ENCODE measurements around the gene CAPN9. TPM values are rescaled to one million over a fixed set of nuclear protein-coding genes. Genes with fewer than 3 reads are reported as not detected.
A peak's percentile ranks its signal among the peaks of the same experiment; 100 is the strongest.

Gene CAPN9
- total RNA-seq, 1 donor from 2014 or later, result 0.19 TPM

DNA sequence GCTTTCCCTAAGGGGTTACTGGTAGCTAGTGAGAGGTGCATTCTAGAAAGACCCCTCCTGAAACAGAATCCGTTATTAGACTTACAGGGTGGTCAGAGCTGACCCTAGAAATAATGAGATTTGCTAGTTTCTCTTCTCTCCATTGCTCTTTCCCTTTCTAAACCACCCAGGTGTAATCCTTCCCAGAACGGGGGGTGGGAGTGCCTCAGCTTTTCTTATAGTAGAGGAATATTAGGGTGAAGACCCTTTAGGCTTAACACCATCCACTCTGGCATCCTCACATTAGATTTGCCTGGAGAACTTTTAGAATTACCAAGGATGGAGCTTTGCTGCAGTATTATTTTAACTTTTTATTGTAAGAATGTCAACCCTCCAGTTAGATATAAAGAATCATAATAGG lies 49.4 kb downstream of the CAPN9 start:
- Histone ChIP-seq H3K36me3 (no peaks in the 10 kb centered on the region), H2AFZ (replicated peaks) (no peak overlapping the region), H3K79me2 (ENCODE audit: low read depth) (no peaks in the 10 kb centered on the region), H3K4me1 (no peaks in the 10 kb centered on the region), H4K20me1 (ENCODE audit: low read depth) (no peaks in the 10 kb centered on the region), H3K9me3 (ENCODE audit: low read depth) (no peaks in the 10 kb centered on the region), H3K4me2 (no peak overlapping the region), H3K4me3 (no peak overlapping the region), H3F3A (ENCODE audit: low read depth) (no peaks in the 10 kb centered on the region), H3K27me3 (peaks cover 18% of the 10 kb centered on the region), H3K9ac (no peak overlapping the region), H3K27ac (no peak overlapping the region)
- Mint-ChIP-seq H3K9me3 (peaks cover 2% of the 10 kb centered on the region), H3K27me3 (ENCODE audit: insufficient read depth, low read depth) (peaks cover 6% of the 10 kb centered on the region), H3K4me1 (peaks cover 24% of the 10 kb centered on the region), H3K27ac (peak overlapping the region; percentile 22), H3K36me3 (no peaks in the 10 kb centered on the region), H3K4me3 (no peak overlapping the region)
- no peak for DNase-seq (ENCODE audit: low spot score)
- TF ChIP-seq, protein P1, sequence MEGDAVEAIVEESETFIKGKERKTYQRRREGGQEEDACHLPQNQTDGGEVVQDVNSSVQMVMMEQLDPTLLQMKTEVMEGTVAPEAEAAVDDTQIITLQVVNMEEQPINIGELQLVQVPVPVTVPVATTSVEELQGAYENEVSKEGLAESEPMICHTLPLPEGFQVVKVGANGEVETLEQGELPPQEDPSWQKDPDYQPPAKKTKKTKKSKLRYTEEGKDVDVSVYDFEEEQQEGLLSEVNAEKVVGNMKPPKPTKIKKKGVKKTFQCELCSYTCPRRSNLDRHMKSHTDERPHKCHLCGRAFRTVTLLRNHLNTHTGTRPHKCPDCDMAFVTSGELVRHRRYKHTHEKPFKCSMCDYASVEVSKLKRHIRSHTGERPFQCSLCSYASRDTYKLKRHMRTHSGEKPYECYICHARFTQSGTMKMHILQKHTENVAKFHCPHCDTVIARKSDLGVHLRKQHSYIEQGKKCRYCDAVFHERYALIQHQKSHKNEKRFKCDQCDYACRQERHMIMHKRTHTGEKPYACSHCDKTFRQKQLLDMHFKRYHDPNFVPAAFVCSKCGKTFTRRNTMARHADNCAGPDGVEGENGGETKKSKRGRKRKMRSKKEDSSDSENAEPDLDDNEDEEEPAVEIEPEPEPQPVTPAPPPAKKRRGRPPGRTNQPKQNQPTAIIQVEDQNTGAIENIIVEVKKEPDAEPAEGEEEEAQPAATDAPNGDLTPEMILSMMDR (IDR thresholded peaks at IDR 0.05), result no peak
- no peak for TF ChIP-seq EZH2 (IDR thresholded peaks at IDR 0.05)
- TF ChIP-seq EZH2phosphoT487 (IDR thresholded peaks at IDR 0.05), result no peak

GRCh38 chr1:230797376-230797920 lies 50.3 kb downstream of the CAPN9 start:
- Histone ChIP-seq H3K9ac (no peak overlapping the region), H4K20me1 (ENCODE audit: low read depth) (no peaks in the 10 kb centered on the region), H3K27ac (no peak overlapping the region), H3K4me2 (no peak overlapping the region), H3K4me1 (no peaks in the 10 kb centered on the region), H3K4me3 (no peak overlapping the region), H3K27me3 (peaks cover 15% of the 10 kb centered on the region), H3K79me2 (ENCODE audit: low read depth) (no peaks in the 10 kb centered on the region), H3K9me3 (ENCODE audit: low read depth) (no peaks in the 10 kb centered on the region), H3K36me3 (no peaks in the 10 kb centered on the region), H3F3A (ENCODE audit: low read depth) (no peaks in the 10 kb centered on the region), H2AFZ (replicated peaks) (no peak overlapping the region)
- Mint-ChIP-seq H3K9me3 (peaks cover 4% of the 10 kb centered on the region), H3K36me3 (no peaks in the 10 kb centered on the region), H3K4me1 (peaks cover 24% of the 10 kb centered on the region), H3K27me3 (ENCODE audit: insufficient read depth, low read depth) (peaks cover 10% of the 10 kb centered on the region), H3K4me3 (peak overlapping the region; percentile 22), H3K27ac (peak overlapping the region; percentile 69)
- TF ChIP-seq, protein P1 (IDR thresholded peaks at IDR 0.05), result no peak
- TF ChIP-seq EZH2phosphoT487 (IDR thresholded peaks at IDR 0.05) (no peak), EZH2 (IDR thresholded peaks at IDR 0.05) (no peak)
- DNase-seq (ENCODE audit: low spot score), result no peak

DNA sequence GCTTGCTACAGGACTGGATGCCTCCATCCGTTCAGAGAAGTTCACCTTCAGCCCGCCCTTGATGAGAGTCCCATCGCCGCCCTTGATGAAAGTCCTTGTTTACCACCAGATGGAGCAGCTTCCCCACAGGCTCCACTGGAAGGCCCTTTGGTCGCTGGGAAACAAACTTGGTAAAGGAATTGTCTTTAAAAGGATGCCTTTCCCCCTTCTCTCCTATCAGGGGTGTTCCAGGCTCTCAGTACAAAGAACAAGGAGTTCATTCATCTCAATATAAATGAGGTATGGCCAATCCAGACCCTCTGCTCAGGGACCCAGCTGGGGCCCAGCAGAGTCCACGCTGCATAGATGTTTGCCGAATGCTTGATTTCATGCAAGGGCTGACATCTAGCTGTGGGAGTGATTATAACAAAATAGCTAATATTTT lies 50.8 kb downstream of the CAPN9 start:
- Histone ChIP-seq H3K79me2 (ENCODE audit: low read depth) (no peaks in the 10 kb centered on the region), H3K9me3 (ENCODE audit: low read depth) (no peaks in the 10 kb centered on the region), H3K36me3 (no peaks in the 10 kb centered on the region), H3K27me3 (peaks cover 15% of the 10 kb centered on the region), H3K4me3 (no peak overlapping the region), H3K9ac (no peak overlapping the region), H3K4me2 (no peak overlapping the region), H3K27ac (no peak overlapping the region), H2AFZ (replicated peaks) (peak overlapping the region; percentile 65), H3K4me1 (no peaks in the 10 kb centered on the region), H4K20me1 (ENCODE audit: low read depth) (no peaks in the 10 kb centered on the region), H3F3A (ENCODE audit: low read depth) (no peaks in the 10 kb centered on the region)
- TF ChIP-seq EZH2 (IDR thresholded peaks at IDR 0.05), result no peak
- TF ChIP-seq, protein P1 (IDR thresholded peaks at IDR 0.05), result peak; percentile 67
- H3K9me3 Mint-ChIP-seq, result peaks cover 4% of the 10 kb centered on the region
- H3K27ac Mint-ChIP-seq, result peak overlapping the region; percentile 69
- no peaks in the 10 kb centered on the region for H3K36me3 Mint-ChIP-seq
- H3K27me3 Mint-ChIP-seq (ENCODE audit: insufficient read depth, low read depth), result peaks cover 10% of the 10 kb centered on the region
- H3K4me1 Mint-ChIP-seq, result peaks cover 24% of the 10 kb centered on the region
- H3K4me3 Mint-ChIP-seq, result no peak overlapping the region
- peak; percentile 81 for DNase-seq (ENCODE audit: low spot score)

Measured in neural progenitor cell (in vitro differentiated cells).